ENCODE data around the gene FTO.
A peak's percentile ranks its signal among the peaks of the same experiment; 100 is the strongest.

The FTO gene

DNA sequence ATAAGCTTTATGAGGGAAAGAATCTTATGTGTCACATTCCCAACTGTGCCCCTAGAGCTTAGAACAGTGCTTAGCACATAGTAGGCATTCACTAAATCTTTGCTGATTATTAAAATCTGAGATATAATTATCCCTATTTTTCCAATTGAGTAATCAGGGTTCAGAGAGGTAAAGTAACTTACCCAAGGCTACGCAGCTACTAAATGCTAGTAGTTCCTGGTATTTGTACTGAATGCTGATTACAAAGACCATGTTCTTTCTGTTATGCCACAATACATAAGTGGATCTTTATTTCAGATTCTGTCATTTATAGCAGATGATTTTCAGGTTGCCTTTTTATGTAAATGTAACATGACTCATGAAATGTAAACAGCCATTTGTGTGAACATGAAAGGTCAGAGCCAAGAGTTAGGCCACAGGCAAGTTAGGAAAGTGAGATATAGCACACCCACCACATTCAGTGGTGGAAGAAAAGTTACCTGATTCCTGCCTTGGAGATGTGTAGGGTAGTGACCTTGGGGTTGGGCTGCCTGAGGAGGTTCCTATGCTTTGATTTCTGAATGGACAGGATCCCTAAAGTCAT lies 77.2 kb downstream of the FTO start:
- DNase-seq (ENCODE audit: low spot score): no peak
- peak; percentile 35 for FAIRE-seq

DNA sequence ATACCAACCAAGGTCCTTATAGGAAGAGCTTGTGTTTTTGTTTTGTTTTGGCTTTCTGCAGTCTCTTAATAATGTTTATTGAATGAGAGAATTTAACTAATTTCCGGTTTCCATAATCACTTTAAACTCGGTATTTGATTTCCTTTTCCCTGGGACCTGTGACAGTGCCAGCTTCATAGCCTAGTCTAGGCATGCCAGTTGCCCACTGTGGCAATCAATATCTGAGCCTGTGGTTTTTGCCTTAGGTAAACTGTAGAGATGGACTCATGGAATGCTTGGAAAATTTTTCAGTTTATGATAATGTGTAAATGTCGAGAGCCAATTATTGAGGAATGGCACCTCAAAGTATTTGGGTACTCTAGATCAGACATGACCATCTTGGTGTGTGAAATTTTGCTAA lies 78.2 kb downstream of the FTO start:
- FAIRE-seq (peak; percentile 85), DNase-seq (ENCODE audit: low spot score) (peak; percentile 22)

DNA sequence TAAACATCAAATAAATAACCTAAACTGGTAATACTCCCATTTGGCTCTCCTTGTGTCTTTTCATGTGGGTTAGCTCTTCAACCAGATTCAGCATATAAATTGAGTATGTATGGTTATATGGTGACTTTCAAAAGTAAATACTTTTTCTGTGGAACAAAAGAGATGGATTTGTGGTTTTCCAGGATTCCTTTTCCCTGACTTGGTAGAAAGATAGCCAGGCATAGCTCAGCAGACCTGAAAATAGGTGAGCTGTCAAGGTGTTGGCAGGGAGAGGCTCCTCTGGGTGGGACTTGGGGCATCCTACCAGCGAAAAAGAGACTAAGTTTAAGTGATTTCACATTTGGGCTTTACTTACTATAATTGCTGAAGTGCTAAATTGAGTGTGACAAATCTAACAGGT lies 80.3 kb downstream of the FTO start:
- DNase-seq (ENCODE audit: low spot score) (peak; percentile 63), FAIRE-seq (peak; percentile 96)

- DNase-seq (ENCODE audit: low spot score) (peak; percentile 19), FAIRE-seq (peak; percentile 83)
Observed at GRCh38 chr16:53785044-53785443, 81.1 kb downstream of the FTO start.

DNA sequence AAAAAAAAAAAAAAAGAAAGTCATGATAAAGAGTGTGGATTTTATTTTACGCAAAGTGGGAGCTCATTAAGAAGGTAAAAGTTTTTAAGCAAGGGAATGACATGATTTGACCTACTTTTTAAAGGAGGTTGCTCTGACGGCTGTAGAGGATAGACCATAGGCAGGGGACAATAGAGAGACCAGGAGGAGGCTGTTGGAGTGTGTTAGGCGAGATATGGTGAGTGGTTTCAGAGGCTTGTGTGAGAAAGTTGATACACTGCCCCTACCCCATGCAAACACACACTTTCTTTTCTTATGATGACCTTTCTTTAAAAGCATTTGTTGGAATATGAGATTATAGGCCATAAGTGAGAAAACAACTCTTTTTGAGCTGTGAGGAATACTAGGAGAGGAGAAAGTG lies 82.0 kb downstream of the FTO start:
- FAIRE-seq: no peak
- DNase-seq (ENCODE audit: low spot score): no peak

GRCh38 chr16:53787423-53787822 lies 83.5 kb downstream of the FTO start:
- FAIRE-seq (no peak), DNase-seq (ENCODE audit: low spot score) (no peak)

- DNase-seq (ENCODE audit: low spot score) (peak; percentile 73), FAIRE-seq (peak; percentile 98)
Observed at GRCh38 chr16:53789137-53789536, 85.2 kb downstream of the FTO start.

DNA sequence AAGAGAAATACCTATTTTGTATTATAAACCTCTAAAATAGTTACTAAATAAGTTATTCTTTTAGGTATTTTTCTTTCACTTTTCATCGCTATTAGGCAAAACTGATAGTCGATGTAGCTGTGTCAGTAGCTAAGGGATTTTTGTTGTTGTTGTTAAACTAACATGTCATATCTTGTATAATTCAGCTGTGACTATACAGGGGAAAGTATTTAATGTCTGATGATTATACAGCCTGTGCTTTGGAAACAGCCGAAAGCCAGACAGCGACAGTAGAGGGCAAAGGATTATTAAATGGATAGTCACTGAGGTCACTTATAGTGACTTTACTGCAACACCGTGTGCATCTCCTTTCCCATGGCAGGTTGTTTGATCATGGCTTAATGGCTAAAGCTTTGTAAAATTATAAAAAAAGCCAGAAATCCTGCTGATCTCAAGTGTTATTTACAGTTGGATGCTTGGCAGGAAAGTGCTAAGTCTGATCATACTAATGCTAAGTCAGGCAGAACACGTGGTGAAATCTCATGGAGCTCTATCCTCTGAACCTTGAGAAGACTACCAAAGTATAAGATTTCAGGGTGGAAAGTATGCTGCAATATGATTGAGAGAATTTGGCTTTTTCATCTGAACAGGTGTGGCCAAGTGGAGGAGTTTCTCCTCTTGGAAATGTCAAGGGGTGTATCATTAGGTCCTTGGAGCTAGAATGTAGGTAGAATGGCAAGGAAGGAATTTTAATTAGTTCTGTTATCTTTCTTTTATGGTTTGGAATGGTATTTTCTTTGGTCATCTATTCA lies 88.4 kb downstream of the FTO start:
- FAIRE-seq (peak; percentile 79), DNase-seq (ENCODE audit: low spot score) (peak; percentile 18)

GRCh38 chr16:53803451-53803850 lies 99.5 kb downstream of the FTO start:
- no peak for FAIRE-seq

DNA sequence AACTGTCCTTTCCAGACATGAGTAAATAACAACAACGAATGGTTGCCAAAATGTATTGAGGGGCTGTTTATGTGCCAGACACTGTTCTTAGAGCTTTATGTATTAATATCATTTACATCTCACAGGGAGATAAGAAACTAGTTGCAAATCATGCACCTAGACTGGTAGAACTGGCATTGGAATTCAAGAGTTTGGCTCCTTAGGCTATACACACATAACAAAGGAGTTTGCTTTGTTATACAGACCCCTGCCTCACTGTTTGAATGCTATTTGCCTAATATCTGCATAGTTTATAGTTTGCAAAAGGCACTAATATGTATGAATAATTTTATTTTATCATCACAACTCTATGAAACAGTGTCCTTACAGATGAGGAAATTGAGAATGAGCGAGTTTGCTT lies 100.0 kb downstream of the FTO start:
- DNase-seq (ENCODE audit: low spot score): no peak
- FAIRE-seq: no peak

More at GRCh38 chr16:53803451-53803850, 99.5 kb downstream of the FTO start:
- DNase-seq (ENCODE audit: low spot score): no peak

DNA sequence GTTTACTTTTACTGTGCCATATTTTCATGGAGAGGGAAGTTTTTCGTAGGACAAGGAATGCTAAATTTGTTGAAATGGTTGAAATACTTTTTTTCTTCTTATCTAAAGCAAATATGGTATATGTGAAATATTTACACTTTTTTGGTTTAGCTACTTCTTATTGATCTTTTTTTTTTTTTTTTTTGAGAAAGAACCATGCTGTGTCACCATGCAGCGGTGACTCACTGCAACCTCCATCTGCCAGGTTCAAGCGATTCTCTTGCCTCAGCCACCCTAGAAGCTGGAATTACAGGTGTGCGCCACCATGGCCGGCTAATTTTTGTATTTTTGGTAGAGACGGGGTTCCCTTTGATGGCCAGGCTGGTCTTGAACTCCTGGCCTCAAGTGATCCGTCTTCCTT lies 100.5 kb downstream of the FTO start:
- DNase-seq (ENCODE audit: low spot score) (no peak), FAIRE-seq (no peak)

DNA sequence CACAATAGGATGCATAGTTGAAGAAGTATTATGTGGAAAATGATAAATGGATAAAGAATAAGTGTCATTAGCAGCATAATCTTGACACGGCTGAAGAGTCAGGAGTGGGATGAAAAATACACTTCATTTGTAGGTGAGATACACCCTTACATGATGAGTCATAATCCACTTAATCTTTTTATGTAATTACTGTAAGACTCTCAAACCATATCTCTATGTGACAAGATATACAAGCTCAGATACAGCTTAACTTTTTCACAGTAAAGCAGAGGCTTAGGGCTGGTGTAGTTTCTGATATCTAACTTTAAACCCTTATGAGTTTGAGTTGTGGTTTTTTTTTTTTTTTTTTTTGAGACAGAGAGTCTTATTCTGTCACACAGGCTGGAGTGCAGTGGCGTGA lies 101.2 kb downstream of the FTO start:
- peak; percentile 46 for FAIRE-seq
- no peak for DNase-seq (ENCODE audit: low spot score)

DNA sequence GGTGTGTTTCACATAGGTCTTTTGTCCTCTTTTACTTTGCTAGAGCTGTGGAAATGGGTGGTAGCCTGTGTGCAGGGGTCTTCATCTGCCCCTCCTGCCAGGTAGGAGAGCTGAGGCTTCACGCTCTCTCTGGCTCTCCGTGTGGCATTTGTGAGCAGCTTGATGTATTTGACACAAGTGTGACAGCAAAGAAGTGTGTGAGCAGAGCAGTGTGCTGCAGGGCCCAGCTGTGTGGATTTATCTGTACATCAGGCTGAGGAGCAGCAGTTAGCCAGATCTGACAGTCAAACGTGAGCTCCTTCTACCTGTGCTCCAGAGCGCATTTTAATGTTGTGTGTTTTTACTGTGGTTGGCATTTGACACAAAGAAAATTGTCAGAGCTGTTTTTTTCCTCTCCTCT lies 101.8 kb downstream of the FTO start:
- FAIRE-seq (no peak), DNase-seq (ENCODE audit: low spot score) (no peak)

DNA sequence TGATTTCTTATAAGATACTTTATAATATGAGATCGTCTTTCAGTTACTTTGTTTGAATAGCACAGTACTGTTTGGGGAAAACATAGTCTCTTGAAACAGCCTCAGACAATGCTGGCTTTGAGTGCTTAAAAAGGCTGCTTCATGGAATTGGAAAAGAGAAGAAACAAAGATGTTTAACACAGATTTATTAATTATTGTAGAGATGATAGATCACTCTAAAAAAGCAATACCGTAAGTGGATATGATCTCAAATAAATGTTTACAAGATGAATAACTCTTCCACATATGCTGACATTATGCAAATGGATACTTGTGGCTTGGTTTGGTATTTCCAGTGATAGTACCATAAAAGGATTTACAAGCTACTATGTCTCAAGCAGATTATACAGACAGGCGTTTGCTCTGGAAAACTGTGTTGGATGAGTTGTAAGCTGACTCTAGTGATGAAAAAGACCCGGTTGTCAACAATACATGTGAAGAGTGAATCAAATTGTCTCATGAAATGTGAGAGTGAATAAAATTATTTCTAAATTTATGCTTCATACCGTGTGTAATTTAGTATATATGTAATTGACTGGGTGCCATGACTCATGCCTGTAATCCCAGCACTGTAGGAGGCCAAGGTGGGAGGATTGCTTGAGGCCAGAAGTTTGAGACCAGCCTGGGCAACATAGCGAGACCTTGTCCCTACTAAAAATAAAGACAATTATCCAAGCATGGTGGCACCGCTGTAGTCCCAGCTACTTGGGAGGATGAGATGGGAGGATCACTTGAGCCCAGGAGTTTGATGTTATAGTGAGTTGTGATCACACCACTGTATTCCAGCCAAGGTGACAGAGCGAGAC lies 105.4 kb downstream of the FTO start:
- DNase-seq (ENCODE audit: low spot score) (no peak), FAIRE-seq (no peak)

DNA sequence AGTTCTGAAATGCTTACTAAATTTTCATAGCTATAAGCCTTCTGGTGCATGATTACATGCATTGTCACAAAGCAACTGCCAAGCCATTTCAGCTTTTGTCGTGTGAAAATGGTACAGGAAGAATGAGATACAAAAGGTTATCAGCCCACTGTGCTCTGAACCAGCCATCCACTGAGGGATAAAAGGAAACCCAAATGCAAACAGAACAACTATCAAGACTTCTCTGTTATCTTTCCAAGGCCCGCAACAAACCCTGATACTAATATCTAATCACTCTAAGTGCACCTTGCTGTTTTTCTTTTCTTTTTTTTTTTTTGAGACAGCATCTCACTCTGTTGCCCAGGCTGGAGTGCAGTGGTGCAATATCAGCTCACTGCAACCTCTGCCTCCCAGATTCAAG lies 109.0 kb downstream of the FTO start:
- FAIRE-seq (no peak), DNase-seq (ENCODE audit: low spot score) (no peak)

DNA sequence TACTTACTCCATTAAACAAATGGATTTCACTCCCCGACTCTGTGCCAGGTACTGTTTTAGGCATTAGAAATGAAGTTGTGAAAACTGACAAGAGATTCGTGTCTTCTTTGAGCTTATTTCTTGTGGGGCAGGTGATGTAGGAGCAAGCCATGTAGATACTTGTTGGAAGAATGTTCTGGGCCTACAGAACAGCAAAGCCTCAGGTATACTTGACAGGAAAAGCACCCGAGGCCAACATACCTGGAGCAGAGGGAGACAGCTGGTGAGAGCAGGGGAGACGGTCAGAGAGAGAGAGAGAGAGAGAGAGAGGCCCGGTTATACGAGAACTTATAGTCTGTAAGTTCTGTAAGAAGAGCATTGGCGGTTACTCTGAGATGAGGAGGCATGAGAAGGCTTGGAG lies 110.8 kb downstream of the FTO start:
- no peak for DNase-seq (ENCODE audit: low spot score)
- FAIRE-seq: no peak

- DNase-seq (ENCODE audit: low spot score): no peak
- FAIRE-seq: no peak
Observed at GRCh38 chr16:53816211-53816836, 112.4 kb downstream of the FTO start.

DNA sequence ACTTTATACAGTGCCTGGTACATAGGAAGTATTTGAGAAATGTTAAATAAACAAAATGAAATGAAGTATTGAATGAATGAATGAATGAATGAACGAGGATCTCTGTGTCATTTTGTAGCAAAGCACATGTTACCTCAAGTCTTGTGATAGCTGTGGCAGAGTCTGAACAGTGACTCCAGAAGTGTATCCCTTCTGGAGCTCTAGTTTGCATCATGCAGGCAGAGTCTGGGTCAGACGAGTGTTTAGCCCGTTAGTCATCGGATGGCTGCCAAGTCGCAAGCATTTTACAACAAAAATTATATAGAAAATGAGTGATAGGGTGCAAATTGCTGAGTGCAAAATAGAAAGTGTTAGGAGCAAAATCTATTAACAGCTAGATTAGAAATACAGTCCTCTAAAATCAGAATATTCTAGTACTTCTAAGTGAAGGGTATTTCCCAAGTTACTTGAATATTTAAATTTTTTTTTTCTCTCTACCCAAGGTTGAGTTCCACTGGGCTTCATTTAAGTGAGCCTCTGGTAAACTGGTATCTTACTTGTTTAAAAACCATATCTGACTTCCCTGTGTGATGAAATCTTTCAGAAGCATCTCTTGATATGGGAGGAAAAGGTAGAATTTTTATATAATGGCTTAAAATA lies 113.3 kb downstream of the FTO start:
- peak; percentile 89 for FAIRE-seq
- DNase-seq (ENCODE audit: low spot score): peak; percentile 81

GRCh38 chr16:53817812-53818550 lies 114.0 kb downstream of the FTO start:
- FAIRE-seq: peak; percentile 10
- no peak for DNase-seq (ENCODE audit: low spot score)

GRCh38 chr16:53821487-53821886 lies 117.5 kb downstream of the FTO start:
- DNase-seq (ENCODE audit: low spot score) (peak; percentile 79), FAIRE-seq (peak; percentile 84)
